GM12874 (cell line): ENCODE results near the gene RAC3.

Source experiments
- TF ChIP-seq, protein P1 (sequence below): IDR thresholded peaks from 2 replicates; pipeline ENCODE4 v1.5.1; 2011; ENCODE audit warnings: low read depth, mild to moderate bottlenecking, control low read depth, low read length, moderate library complexity; ENCODE audit not compliant: insufficient read depth

The RAC3 gene

DNA sequence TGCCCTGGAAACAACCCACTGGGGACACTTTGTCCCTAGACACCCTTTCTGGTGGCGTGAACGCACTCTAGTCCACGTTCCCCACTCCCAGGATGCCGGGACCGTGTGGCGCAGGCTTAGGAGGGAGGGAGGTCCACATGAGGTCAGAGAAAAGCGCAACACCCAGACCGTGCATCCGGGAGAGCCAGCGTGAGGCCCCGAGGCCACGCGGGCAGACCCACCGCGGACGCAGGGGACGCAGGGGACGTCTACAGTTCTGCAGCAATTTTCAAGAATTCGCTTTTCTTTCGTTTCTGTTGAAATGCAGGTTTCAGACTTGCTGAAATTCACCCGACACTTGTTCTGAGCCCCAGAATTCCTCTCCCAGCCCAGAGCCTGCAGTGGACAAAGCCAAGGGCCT lies 15.4 kb downstream of the RAC3 start:
- TF ChIP-seq, protein P1, sequence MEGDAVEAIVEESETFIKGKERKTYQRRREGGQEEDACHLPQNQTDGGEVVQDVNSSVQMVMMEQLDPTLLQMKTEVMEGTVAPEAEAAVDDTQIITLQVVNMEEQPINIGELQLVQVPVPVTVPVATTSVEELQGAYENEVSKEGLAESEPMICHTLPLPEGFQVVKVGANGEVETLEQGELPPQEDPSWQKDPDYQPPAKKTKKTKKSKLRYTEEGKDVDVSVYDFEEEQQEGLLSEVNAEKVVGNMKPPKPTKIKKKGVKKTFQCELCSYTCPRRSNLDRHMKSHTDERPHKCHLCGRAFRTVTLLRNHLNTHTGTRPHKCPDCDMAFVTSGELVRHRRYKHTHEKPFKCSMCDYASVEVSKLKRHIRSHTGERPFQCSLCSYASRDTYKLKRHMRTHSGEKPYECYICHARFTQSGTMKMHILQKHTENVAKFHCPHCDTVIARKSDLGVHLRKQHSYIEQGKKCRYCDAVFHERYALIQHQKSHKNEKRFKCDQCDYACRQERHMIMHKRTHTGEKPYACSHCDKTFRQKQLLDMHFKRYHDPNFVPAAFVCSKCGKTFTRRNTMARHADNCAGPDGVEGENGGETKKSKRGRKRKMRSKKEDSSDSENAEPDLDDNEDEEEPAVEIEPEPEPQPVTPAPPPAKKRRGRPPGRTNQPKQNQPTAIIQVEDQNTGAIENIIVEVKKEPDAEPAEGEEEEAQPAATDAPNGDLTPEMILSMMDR = no peak

DNA sequence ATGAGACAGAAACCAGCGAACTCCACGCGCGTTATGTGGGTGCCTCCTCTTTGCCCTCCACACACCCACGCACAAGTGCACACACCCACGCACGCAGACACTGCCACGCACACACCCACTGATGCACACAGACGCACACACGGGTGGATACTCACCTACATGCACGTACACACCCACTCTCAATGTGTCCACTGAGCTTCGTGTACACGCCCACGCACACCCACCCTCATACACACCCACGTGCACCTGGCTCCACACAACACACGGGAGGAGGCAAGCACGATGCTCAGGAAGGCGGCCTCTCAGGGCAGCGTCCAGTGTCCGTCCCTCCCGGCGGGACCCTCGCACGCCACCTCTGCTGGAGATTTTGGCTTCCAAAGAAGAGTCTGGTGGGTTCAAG lies 15.9 kb downstream of the RAC3 start:
- TF ChIP-seq, protein P1 = no peak

DNA sequence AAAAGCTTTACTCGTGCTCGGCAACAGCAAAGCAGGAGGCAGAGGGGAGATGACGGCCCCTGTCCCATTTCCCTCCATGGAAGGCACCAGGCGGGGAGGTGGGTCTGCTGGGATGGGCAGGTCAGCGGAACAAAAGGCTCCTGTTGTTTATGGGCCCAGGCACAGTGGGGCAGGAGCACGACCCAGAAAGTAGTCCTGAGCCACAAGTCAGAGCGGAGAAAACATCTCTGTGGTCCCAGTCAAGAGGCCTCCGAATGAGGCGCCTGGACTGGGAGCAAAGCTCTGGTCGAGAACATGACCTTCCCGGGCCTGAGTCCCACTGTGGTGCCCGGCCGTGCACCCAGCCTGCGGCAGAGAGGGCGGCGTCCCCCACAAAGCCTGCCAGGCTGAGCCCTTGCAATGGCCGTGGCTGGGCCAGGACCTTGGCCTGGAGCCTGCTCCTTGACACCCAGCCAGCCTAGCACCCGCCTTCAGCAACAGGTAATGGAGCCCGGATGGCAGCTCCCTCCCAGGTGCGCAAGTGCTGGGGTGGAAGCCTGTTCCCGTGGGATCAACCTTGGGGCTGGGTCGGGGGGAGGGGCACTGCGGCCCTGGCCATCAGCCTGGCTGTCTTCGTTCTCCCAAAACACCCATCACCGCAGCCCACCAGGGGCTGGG lies 16.6 kb downstream of the RAC3 start:
- TF ChIP-seq, protein P1 = no peak

DNA sequence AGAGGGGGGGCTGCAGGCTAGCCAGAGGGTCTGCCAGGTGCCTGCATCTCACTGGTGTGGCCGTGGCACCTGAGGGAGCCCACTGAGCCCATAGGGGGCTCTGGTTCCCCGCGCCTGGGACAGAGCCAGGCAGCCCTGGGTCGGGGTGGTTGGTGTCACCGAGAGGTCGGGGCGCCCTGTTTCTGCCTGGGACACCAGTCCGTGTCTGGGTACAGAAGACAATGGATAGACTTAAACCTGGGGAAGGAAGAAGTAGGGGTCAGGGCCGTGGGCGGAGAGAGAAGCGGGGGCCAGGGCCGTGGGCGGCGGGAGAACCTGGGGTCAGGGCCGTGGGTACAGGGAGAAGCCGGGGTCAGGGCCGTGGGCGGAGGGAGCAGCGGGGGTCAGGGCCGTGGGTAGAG lies 17.1 kb downstream of the RAC3 start:
- TF ChIP-seq, protein P1 = no peak

DNA sequence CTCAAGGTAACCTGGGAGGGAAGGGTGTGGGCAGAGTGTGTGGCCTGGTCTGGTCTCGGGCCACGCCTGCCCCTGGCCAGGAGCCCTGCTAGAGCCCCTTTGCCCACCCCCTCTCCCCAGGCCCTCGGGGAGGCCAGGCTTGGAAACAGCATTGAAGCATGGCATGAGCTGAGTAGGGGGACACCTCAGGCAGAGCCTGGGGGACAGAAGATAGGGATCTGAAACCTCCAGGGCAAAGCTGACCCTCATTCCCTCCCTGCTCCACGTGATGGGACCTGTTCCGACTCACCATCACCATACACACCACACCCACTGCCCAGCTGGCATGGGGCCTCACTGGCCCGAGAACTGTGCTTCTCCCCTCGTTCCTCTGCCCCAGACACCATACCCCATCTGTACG lies 17.6 kb downstream of the RAC3 start:
- TF ChIP-seq, protein P1 = no peak

DNA sequence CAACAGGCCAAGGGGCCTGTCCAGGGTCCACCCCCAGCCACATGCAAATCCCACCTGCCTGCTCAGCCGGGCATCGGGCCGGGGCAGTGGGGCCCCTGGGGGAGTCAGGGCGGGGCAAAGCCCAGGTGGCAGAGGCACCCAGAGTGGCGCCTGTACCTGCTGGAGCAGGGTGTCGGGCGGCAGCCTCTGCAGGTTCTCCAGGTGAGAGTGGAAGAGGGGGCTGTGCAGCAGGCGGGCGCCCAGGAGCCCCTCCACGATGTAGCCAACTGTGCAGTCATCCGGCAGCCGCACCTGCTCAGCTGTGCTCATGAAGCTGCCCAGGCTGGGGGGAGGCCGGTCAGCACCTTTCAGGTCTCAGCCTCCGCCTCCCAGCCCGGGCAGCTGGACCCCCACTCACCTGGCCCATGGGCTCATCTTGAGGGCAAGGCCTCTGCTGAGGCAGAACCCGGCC lies 18.1 kb downstream of the RAC3 start:
- TF ChIP-seq, protein P1 = no peak

DNA sequence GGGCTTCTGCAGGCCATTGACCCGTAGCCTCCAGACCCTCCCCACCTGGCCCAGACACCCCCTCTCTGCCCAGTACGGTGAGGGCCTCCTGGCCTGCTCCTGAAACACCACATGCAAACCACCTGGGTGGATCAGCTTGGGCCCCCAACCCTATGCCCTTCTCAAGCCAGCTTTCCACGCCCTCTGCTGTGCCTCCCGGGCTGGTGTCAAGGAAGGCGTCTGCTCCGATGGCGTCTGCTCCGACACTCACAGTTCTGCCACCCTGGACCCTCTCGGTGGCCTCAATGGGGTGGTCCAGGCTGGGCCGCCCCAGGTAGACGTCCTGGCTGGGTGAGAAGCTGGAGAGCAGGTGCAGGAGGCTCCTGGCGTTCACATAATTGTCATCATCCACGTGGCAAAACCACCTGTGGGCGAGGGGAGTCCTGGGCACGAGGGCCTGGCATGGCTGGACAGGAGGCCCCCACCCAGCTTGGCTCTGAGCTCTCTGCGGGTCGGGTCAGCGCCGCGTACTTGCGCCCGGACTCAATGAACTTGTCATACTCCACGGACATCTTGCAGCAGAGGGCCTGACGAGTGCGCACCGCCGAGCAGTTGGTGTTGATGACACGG lies 18.8 kb downstream of the RAC3 start:
- TF ChIP-seq, protein P1 = no peak
